Natural killer cell (primary cell): ENCODE results near the gene MYH10. TPM values are rescaled to one million over a fixed set of nuclear protein-coding genes. Genes with fewer than 3 reads are reported as not detected.
A peak's percentile ranks its signal among the peaks of the same experiment; 100 is the strongest.

Source experiments
- ATAC-seq, 3 donors: fragments of 150-1000 bp in 2 of 3; fragments of 200-7000 bp in 1 of 3; cut with Tn5 transposase; 1 replicate in 1 of 3; 2 replicates in 2 of 3; pipeline ENCODE4 v1.10.0; 2021; ENCODE audit warnings: mild to moderate bottlenecking in 2 of 3, moderate library complexity in 2 of 3
- DNase-seq, 2 donors: peaks; one replicate each; pipeline versions ENCODE4 v3.0.0 to v3.0.0-alpha.2; 2013 to 2021; ENCODE audit warnings: mixed read lengths in 1 of 2
- H3K27ac ChIP-seq: one replicate; pipeline ENCODE4 v1.5.1; 2013; ENCODE audit warnings: mild to moderate bottlenecking, low read length
- H3K27me3 ChIP-seq: one replicate; pipeline ENCODE4 v1.6.1; 2013; ENCODE audit warnings: low read length; ENCODE audit not compliant: control insufficient read depth, insufficient read depth
- H3K36me3 ChIP-seq: one replicate; pipeline ENCODE4 v1.6.1; 2013; ENCODE audit warnings: low read length; ENCODE audit not compliant: control insufficient read depth, insufficient read depth
- H3K4me1 ChIP-seq: one replicate; pipeline ENCODE4 v1.6.1; 2013; ENCODE audit warnings: low read length; ENCODE audit not compliant: control insufficient read depth, insufficient read depth
- H3K4me3 ChIP-seq: one replicate; pipeline ENCODE4 v1.5.1; 2013; ENCODE audit warnings: low read length
- H3K9me3 ChIP-seq: one replicate; pipeline ENCODE4 v1.6.1; 2013; ENCODE audit warnings: low read length; ENCODE audit not compliant: control insufficient read depth, insufficient read depth
- H3K27ac Mint-ChIP-seq, 2 donors: one replicate each; pipeline ENCODE4 v1.8.0; 2022; ENCODE audit warnings: mild to moderate bottlenecking in 2 of 2, mixed read lengths in 2 of 2, moderate library complexity in 1 of 2
- H3K27me3 Mint-ChIP-seq, 2 donors: one replicate each; pipeline ENCODE4 v1.8.0; 2022; ENCODE audit warnings: low read depth in 2 of 2, mixed read lengths in 2 of 2
- H3K36me3 Mint-ChIP-seq: one replicate; pipeline ENCODE4 v1.8.0; 2022; ENCODE audit warnings: mixed read lengths
- H3K4me1 Mint-ChIP-seq, 2 donors: one replicate each; pipeline ENCODE4 v1.8.0; 2022; ENCODE audit warnings: mixed read lengths in 2 of 2
- H3K4me3 Mint-ChIP-seq: one replicate; pipeline ENCODE4 v1.8.0; 2022; ENCODE audit warnings: mild to moderate bottlenecking, moderate library complexity, mixed read lengths
- H3K9me3 Mint-ChIP-seq, 2 donors: one replicate each; pipeline ENCODE4 v1.8.0; 2022; ENCODE audit warnings: mixed read lengths in 2 of 2
- WGBS: methylation state at CpG from one replicate; pipeline ENCODE4 v1.1.7; 2013; ENCODE audit warnings: missing lambda C conversion rate; ENCODE audit not compliant: insufficient coverage; 5-methylcytosine and 5-hydroxymethylcytosine counted together
- intact Hi-C: fragments of 100-400 bp; cut with micrococcal nuclease; formaldehyde crosslinking; loops from one replicate; pipeline ENCODE4 v1.14.2; 2022
- total RNA-seq, 4 donors: library from RNA; stranded (reverse); fragments of 120-200 nt in 1 of 4; gene quantifications; one replicate each; pipeline versions ENCODE4 v1.2.3 to v1.2.4, GENCODE V29; 2013 to 2022
- TF ChIP-seq, protein P1 (sequence below): fragments of 200-600 bp; IDR thresholded peaks from one replicate; pipeline ENCODE4 v1.8.0; 2022; ENCODE audit warnings: antibody characterized with exemption

The MYH10 gene
- total RNA-seq, 3 donors from 2014 or later (not counting 1 experiment from before 2014, with no cell fraction given) = 0.28 to 1.5 (median 1.0) TPM

DNA sequence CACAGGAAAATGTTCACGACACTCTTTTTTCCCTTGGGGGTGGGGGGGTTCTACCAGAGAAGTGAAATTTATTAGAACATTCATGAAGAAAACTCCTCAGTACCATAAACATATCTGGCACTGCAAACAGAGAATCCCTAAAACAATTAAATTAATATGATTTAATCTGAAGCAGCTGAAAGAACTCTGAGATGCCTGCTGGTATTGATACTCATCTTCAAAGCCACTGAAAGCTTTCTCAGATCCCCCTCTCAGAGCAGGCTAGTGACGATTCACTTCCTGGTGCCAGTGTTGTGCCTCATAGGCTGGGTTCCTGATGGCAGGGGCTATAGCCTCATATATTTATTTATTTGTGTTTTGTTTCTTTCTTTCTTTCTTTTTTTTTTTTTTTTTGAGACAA, 52.7 kb downstream of the MYH10 start:
- Mint-ChIP-seq H3K4me3 (no peak overlapping the region), H3K4me1 (no peaks in the 10 kb centered on the region), H3K9me3 (no peaks in the 10 kb centered on the region), H3K36me3 (no peaks in the 10 kb centered on the region), H3K27ac (no peak overlapping the region), H3K27me3 (peaks cover 9 to 16% of the 10 kb centered on the region in 2 donors)
- Histone ChIP-seq H3K4me3 (no peak overlapping the region), H3K4me1 (no peaks in the 10 kb centered on the region), H3K36me3 (no peaks in the 10 kb centered on the region), H3K9me3 (no peaks in the 10 kb centered on the region), H3K27ac (no peak overlapping the region), H3K27me3 (no peaks in the 10 kb centered on the region)
- DNase-seq (no peak), ATAC-seq (no peak)
- TF ChIP-seq, protein P1, sequence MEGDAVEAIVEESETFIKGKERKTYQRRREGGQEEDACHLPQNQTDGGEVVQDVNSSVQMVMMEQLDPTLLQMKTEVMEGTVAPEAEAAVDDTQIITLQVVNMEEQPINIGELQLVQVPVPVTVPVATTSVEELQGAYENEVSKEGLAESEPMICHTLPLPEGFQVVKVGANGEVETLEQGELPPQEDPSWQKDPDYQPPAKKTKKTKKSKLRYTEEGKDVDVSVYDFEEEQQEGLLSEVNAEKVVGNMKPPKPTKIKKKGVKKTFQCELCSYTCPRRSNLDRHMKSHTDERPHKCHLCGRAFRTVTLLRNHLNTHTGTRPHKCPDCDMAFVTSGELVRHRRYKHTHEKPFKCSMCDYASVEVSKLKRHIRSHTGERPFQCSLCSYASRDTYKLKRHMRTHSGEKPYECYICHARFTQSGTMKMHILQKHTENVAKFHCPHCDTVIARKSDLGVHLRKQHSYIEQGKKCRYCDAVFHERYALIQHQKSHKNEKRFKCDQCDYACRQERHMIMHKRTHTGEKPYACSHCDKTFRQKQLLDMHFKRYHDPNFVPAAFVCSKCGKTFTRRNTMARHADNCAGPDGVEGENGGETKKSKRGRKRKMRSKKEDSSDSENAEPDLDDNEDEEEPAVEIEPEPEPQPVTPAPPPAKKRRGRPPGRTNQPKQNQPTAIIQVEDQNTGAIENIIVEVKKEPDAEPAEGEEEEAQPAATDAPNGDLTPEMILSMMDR = no peak
- intact Hi-C loops = no loop called here
- 0% methylated on average over 1 of the region's 2 CpGs for WGBS

DNA sequence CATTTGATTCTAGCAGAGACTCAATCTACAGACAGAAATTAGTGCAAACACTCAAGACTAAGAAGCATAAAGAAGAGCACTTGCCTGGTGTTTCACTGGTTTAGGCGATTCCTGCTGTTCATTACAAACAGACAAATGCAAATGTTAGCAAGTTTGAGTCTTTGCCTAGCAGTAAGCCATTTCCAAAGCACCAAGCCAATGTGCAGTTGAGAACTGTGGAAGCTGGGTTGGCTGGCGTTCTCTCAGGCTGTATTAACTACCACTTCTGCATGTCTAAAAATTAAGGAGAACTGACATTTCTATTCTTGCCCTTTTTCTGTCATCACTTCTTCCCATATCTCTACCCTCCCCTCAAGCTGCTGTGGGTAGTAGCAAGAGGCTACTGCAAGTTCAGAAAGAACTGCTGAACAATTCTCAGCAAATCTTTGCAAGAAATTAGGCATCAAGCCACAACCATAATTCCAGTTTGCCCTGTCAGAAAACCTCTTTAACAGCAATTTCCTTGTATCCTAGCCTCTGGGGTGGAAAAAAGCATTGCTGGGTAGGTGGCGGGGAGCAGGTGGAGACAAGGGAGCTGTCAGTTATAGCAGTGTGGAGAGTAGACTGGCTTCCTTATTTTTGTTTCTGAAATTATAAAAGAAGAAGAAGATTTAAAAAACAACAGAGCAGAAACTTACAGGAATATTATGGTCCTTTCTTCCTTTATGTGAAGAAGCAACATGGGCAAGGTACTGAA, 53.8 kb downstream of the MYH10 start:
- no peaks in the 10 kb centered on the region for H3K36me3 Mint-ChIP-seq
- no peak overlapping the region for H3K4me3 Mint-ChIP-seq
- Histone ChIP-seq H3K27me3 (no peaks in the 10 kb centered on the region), H3K36me3 (no peaks in the 10 kb centered on the region), H3K27ac (no peak overlapping the region), H3K4me3 (no peak overlapping the region), H3K9me3 (no peaks in the 10 kb centered on the region), H3K4me1 (no peaks in the 10 kb centered on the region)
- TF ChIP-seq, protein P1 = no peak
- no peak for DNase-seq
- H3K27ac Mint-ChIP-seq = no peak overlapping the region
- peaks cover 13 to 26% of the 10 kb centered on the region in 2 donors for H3K27me3 Mint-ChIP-seq
- no peaks in the 10 kb centered on the region for H3K4me1 Mint-ChIP-seq
- intact Hi-C loops = no loop called here
- WGBS = 89% methylated on average over 3 of the region's 3 CpGs
- H3K9me3 Mint-ChIP-seq = no peaks in the 10 kb centered on the region
- no peak for ATAC-seq

DNA sequence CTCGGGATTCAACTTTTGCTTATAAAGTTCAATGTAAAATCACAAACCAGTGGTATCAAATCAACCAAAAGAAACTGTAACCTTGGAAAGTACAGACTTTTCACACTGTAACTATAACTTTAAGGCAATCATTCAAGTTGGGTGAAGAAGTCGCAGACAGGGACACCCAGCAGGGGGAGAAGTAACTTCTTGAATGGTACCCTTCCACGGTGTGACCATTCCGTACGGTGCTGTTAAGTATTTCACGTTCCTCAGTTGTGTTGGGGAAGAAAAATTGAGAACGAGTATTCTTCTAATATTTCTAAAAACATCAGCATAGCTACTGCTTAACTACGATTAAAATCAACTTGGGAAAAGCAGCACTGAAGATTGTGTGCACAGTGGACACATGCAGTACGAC, 55.8 kb downstream of the MYH10 start:
- 82% methylated on average over 9 of the region's 9 CpGs for WGBS
- no peak overlapping the region for H3K27ac ChIP-seq
- H3K27me3 Mint-ChIP-seq = peaks cover 10 to 26% of the 10 kb centered on the region in 2 donors
- DNase-seq (no peak), ATAC-seq (no peak)
- no peaks in the 10 kb centered on the region for H3K9me3 ChIP-seq
- no peaks in the 10 kb centered on the region for H3K4me1 ChIP-seq
- H3K36me3 ChIP-seq = no peaks in the 10 kb centered on the region
- H3K27ac Mint-ChIP-seq = no peak overlapping the region
- no peaks in the 10 kb centered on the region for H3K27me3 ChIP-seq
- H3K4me3 Mint-ChIP-seq = no peak overlapping the region
- TF ChIP-seq, protein P1 = no peak
- H3K4me3 ChIP-seq = no peak overlapping the region
- intact Hi-C loops = no loop called here
- no peaks in the 10 kb centered on the region for H3K36me3 Mint-ChIP-seq
- no peaks in the 10 kb centered on the region for H3K9me3 Mint-ChIP-seq
- no peaks in the 10 kb centered on the region for H3K4me1 Mint-ChIP-seq

DNA sequence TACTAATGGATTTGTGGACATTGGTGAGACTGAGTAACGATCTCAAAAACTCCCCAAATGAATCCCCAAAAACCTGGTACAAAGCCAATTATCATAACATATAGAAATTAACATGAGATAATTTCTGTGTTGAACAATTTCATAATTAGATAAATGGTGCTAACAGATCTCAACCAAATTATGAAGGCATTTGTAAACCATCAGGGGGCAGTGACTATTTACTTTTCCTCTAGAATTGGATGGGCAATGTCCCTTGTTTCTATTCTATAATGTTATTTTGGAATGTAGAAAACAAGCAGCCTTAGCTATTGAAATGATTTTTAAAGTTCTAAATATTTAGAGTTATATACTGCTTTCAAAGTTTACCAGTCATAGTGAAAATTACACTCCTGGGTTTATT, 57.8 kb downstream of the MYH10 start:
- H3K27me3 ChIP-seq = no peaks in the 10 kb centered on the region
- Mint-ChIP-seq H3K9me3 (no peaks in the 10 kb centered on the region), H3K36me3 (no peaks in the 10 kb centered on the region), H3K27ac (no peak overlapping the region), H3K4me3 (no peak overlapping the region), H3K27me3 (peaks cover 15 to 34% of the 10 kb centered on the region in 2 donors), H3K4me1 (no peaks in the 10 kb centered on the region)
- no peaks in the 10 kb centered on the region for H3K4me1 ChIP-seq
- H3K36me3 ChIP-seq = no peaks in the 10 kb centered on the region
- H3K9me3 ChIP-seq = no peaks in the 10 kb centered on the region
- TF ChIP-seq, protein P1 = no peak
- no peak overlapping the region for H3K27ac ChIP-seq
- no peak overlapping the region for H3K4me3 ChIP-seq
- DNase-seq = peak in 1 of 2 donors; percentile 23
- WGBS = no CpG with 5 or more reads among the region's 1 CpG
- intact Hi-C loops = no loop called here
- ATAC-seq = no peak
